Ishikawa (cell line): ENCODE data around the gene MC5R.

Experiments used
- EP300 ChIP-seq: IDR thresholded peaks from 2 replicates; pipeline ENCODE4 v1.6.1; 2012; ENCODE audit warnings: borderline replicate concordance
- TEAD4 ChIP-seq: IDR thresholded peaks from 2 replicates; pipeline ENCODE4 v1.6.1; 2012

- no peak for TF ChIP-seq EP300
- no peak for TF ChIP-seq TEAD4
Measured at GRCh38 chr18:13791181-13791580, 32.8 kb upstream of the MC5R start.
